IMR-90 (cell line): ENCODE results near the gene AP1S1. TPM values are rescaled to one million over a fixed set of nuclear protein-coding genes. Genes with fewer than 3 reads are reported as not detected.

Experiments used
- ATAC-seq: fragments of 200-7000 bp; cut with Tn5 transposase; 2 replicates; pipeline ENCODE4 v1.9.1; 2020; ENCODE audit warnings: low read depth, mild to moderate bottlenecking, moderate library complexity
- BruUV-seq: library from RNA; stranded (reverse); fragments of 400-500 nt; replicated peaks from 2 replicates; lab custom pipeline; 2021; lab: Mats Ljungman, UMichigan
- CTCF ChIA-PET: fragments of 300-600 bp; formaldehyde crosslinking; extraction: SDS; loops from one replicate; lab custom pipeline; 2021; ENCODE audit warnings: antibody characterized with exemption; lab: Yijun Ruan, JAX
- POLR2A ChIA-PET: fragments of 300-600 bp; sonication (Branson Sonifier 250); formaldehyde crosslinking; loops from one replicate; lab custom pipeline; 2022; ENCODE audit warnings: antibody characterized with exemption; ENCODE audit not compliant: unreplicated experiment; lab: Charles Lee
- DNase-seq: peaks from one replicate; pipeline ENCODE4 v3.0.0; 2013
- H2AFZ ChIP-seq: replicated peaks from 2 replicates; pipeline ENCODE3; 2013; ENCODE audit warnings: low read length, mild to moderate bottlenecking; ENCODE audit not compliant: poor library complexity
- H2AK5ac ChIP-seq: 2 replicates; pipeline ENCODE4 v1.6.1; 2013; ENCODE audit warnings: low read depth, low read length, inconsistent platforms
- H2AK9ac ChIP-seq: replicated peaks from 2 replicates; pipeline ENCODE3; 2013; ENCODE audit warnings: mild to moderate bottlenecking, low read depth, low read length, moderate library complexity; ENCODE audit not compliant: poor library complexity
- H2BK120ac ChIP-seq: 2 replicates; pipeline ENCODE4 v1.6.1; 2013; ENCODE audit warnings: low read depth, low read length, inconsistent platforms
- H2BK15ac ChIP-seq: 3 replicates; pipeline ENCODE4 v1.6.1; 2013; ENCODE audit warnings: low read depth, low read length, inconsistent platforms
- H2BK20ac ChIP-seq: 2 replicates; pipeline ENCODE4 v1.6.1; 2013; ENCODE audit warnings: low read depth, mild to moderate bottlenecking, inconsistent platforms, low read length, moderate library complexity
- H2BK5ac ChIP-seq: 2 replicates; pipeline ENCODE4 v1.6.1; 2013; ENCODE audit warnings: mild to moderate bottlenecking, low read depth, low read length, inconsistent platforms; ENCODE audit not compliant: poor library complexity, severe bottlenecking
- H3K14ac ChIP-seq: replicated peaks from 2 replicates; pipeline ENCODE4 v1.6.1; 2013; ENCODE audit warnings: low read depth, low read length, inconsistent platforms
- H3K18ac ChIP-seq: 2 replicates; pipeline ENCODE4 v1.6.1; 2013; ENCODE audit warnings: low read depth, low read length, control low read depth
- H3K23ac ChIP-seq: 2 replicates; pipeline ENCODE4 v1.6.1; 2013; ENCODE audit warnings: low read depth, low read length, inconsistent platforms
- H3K27ac ChIP-seq: 2 replicates; pipeline ENCODE4 v1.5.1; 2013; ENCODE audit warnings: mild to moderate bottlenecking, control low read depth, low read length; ENCODE audit not compliant: insufficient read depth
- H3K27me3 ChIP-seq: 2 replicates; pipeline ENCODE4 v1.6.1; 2013; ENCODE audit warnings: low read length; ENCODE audit not compliant: control insufficient read depth, insufficient read depth
- H3K36me3 ChIP-seq: 2 replicates; pipeline ENCODE4 v1.6.1; 2013; ENCODE audit warnings: low read length, mixed read lengths; ENCODE audit not compliant: control insufficient read depth, insufficient read depth
- H3K4ac ChIP-seq: 2 replicates; pipeline ENCODE4 v1.6.1; 2013; ENCODE audit warnings: low read depth, low read length, inconsistent platforms
- H3K4me1 ChIP-seq: 2 replicates; pipeline ENCODE4 v1.6.1; 2013; ENCODE audit warnings: low read length, mixed read lengths; ENCODE audit not compliant: control insufficient read depth, insufficient read depth
- H3K4me2 ChIP-seq: 2 replicates; pipeline ENCODE4 v1.6.1; 2013; ENCODE audit warnings: low read depth, mild to moderate bottlenecking, control low read depth, low read length, moderate library complexity
- H3K4me3 ChIP-seq: 2 replicates; pipeline ENCODE4 v1.5.1; 2013; ENCODE audit warnings: low read depth, mild to moderate bottlenecking, control low read depth, low read length, moderate library complexity; ENCODE audit not compliant: insufficient read depth
- H3K56ac ChIP-seq: 2 replicates; pipeline ENCODE4 v1.6.1; 2013; ENCODE audit warnings: low read length, inconsistent platforms; ENCODE audit not compliant: insufficient read depth; ENCODE audit errors: extremely low read depth
- H3K79me1 ChIP-seq, 2 experiments: 2 replicates each; pipeline ENCODE4 v1.6.1; 2013; ENCODE audit warnings: low read length in 2 of 2, inconsistent platforms in 1 of 2, low read depth in 1 of 2
- H3K9ac ChIP-seq: 2 replicates; pipeline ENCODE4 v1.6.1; 2013; ENCODE audit warnings: low read depth, low read length, control low read depth
- H3K9me1 ChIP-seq: 2 replicates; pipeline ENCODE4 v1.6.1; 2013; ENCODE audit warnings: low read length, inconsistent platforms; ENCODE audit not compliant: insufficient read depth
- H3K9me3 ChIP-seq: 2 replicates; pipeline ENCODE4 v1.6.1; 2013; ENCODE audit warnings: low read length; ENCODE audit not compliant: control insufficient read depth, insufficient read depth
- H4K20me1 ChIP-seq: 2 replicates; pipeline ENCODE4 v1.6.1; 2013; ENCODE audit warnings: low read length, inconsistent platforms; ENCODE audit not compliant: insufficient read depth
- H4K5ac ChIP-seq: 2 replicates; pipeline ENCODE4 v1.6.1; 2013; ENCODE audit warnings: mild to moderate bottlenecking, low read depth, low read length, control low read depth
- H4K8ac ChIP-seq, 2 experiments: 2 replicates each; pipeline ENCODE4 v1.6.1; 2013; ENCODE audit warnings: low read depth in 2 of 2, low read length in 2 of 2, control low read depth in 1 of 2, inconsistent platforms in 1 of 2
- H4K91ac ChIP-seq: 2 replicates; pipeline ENCODE4 v1.6.1; 2013; ENCODE audit warnings: low read depth, low read length, inconsistent platforms; ENCODE audit not compliant: insufficient read depth
- CEBPB ChIP-seq: IDR thresholded peaks from 2 replicates; pipeline ENCODE4 v1.6.1; 2012; ENCODE audit warnings: low read depth, low read length, improper control_type of control experiment
- FOS ChIP-seq: fragments of 150-350 bp; IDR thresholded peaks from 2 replicates; pipeline ENCODE4 v1.6.1; 2016; ENCODE audit warnings: low read depth, low read length
- MAZ ChIP-seq: IDR thresholded peaks from 2 replicates; pipeline ENCODE4 v1.6.1; 2012; ENCODE audit warnings: low read depth, mild to moderate bottlenecking, low read length, improper control_type of control experiment, moderate library complexity, borderline replicate concordance
- NFE2L2 ChIP-seq: fragments of 150-350 bp; IDR thresholded peaks from 2 replicates; pipeline ENCODE4 v1.6.1; 2016; ENCODE audit warnings: low read depth, mild to moderate bottlenecking, low read length
- POLR2A ChIP-seq: IDR thresholded peaks from 2 replicates; pipeline ENCODE4 v1.6.1; 2012; ENCODE audit warnings: mild to moderate bottlenecking, low read depth, low read length
- RCOR1 ChIP-seq: IDR thresholded peaks from 2 replicates; pipeline ENCODE4 v1.6.1; 2012; ENCODE audit warnings: mild to moderate bottlenecking, low read length, improper control_type of control experiment; ENCODE audit not compliant: insufficient replicate concordance
- WGBS, 2 experiments: methylation state at CpG; one replicate each; pipeline versions ENCODE4 v1.1.5 to v1.1.7; 2013; ENCODE audit warnings: missing lambda C conversion rate in 2 of 2; ENCODE audit not compliant: insufficient read length in 1 of 2; ENCODE audit errors: extremely low coverage in 2 of 2; 5-methylcytosine and 5-hydroxymethylcytosine counted together
- dilution Hi-C: fragments of 300-500 bp; cut with HindIII; formaldehyde crosslinking; loops from one replicate; pipeline ENCODE4 v1.14.3; 2018; ENCODE audit warnings: low sequenced_read_pairs; ENCODE audit not compliant: unreplicated experiment
- in situ Hi-C: fragments of 300-500 bp; cut with MboI; formaldehyde crosslinking; loops from 3 replicates; pipeline ENCODE4 v1.14.3; 2019; ENCODE audit warnings: low sequenced_read_pairs, inconsistent platforms, mixed read lengths
- intact Hi-C: fragments of 100-400 bp; cut with micrococcal nuclease; formaldehyde crosslinking; loops from 2 replicates; pipeline ENCODE4 v1.10.0; 2022
- polyA plus RNA-seq, 3 experiments: library from polyadenylated mRNA; depleted of rRNA; stranded (reverse); fragments of >200 nt; gene quantifications; 2 replicates each; pipeline ENCODE4 v1.2.3, GENCODE V29; 2012; ENCODE audit warnings: low replicate concordance in 1 of 3
- total RNA-seq: library from RNA; depleted of rRNA; stranded (reverse); fragments of >200 nt; gene quantifications from 2 replicates; pipeline ENCODE4 v1.2.3, GENCODE V29; 2012
- TF ChIP-seq, protein P1 (sequence below): fragments of 150-350 bp; IDR thresholded peaks from 2 replicates; pipeline ENCODE4 v1.6.1; 2016; ENCODE audit warnings: low read depth, mild to moderate bottlenecking, low read length, moderate library complexity, borderline replicate concordance

Gene AP1S1
- total and polyA plus RNA-seq, 2 of the 4 experiments (the other 2 are of a cell fraction): 187 to 295 TPM

GRCh38 chr7:101134399-101134980 is 19.8 kb upstream of the AP1S1 start:
- H3K27me3 ChIP-seq: no peaks in the 10 kb centered on the region
- H3K9me1 ChIP-seq: peaks cover 5% of the 10 kb centered on the region
- peak overlapping the region; percentile 44 for H4K91ac ChIP-seq
- no peak overlapping the region for H2AK5ac ChIP-seq
- no TSS peak for BruUV-seq
- H3K4me3 ChIP-seq: no peak overlapping the region
- no peaks in the 10 kb centered on the region for H3K9me3 ChIP-seq
- H3K18ac ChIP-seq: no peak overlapping the region
- H3K23ac ChIP-seq: 0 out of 2 replicates have a peak overlapping the region, but pooled peaks have one; percentile 8
- in situ Hi-C loops: no loop called here
- no peak overlapping the region for H2AFZ ChIP-seq
- H2BK5ac ChIP-seq: peak overlapping the region; percentile 14
- dilution Hi-C loops: no loop called here
- CTCF ChIA-PET: interaction anchor here (0.6 to 1.6 kb wide), 5 partner anchors 11 to 341 kb away, joined by 3 to 8 read pairs (median 3); no protein-coding TSS in a partner anchor
- peak overlapping the region in 1 of 2 experiments; percentile 50; a peak in 2 of 4 replicates for H4K8ac ChIP-seq
- peak overlapping the region; percentile 49 for H2BK120ac ChIP-seq
- POLR2A ChIA-PET: interaction anchor here (0.6 kb wide), 1 partner anchor 10 kb away, joined by 4 read pairs; no protein-coding TSS in a partner anchor
- peaks cover 15 to 52% of the 10 kb centered on the region in 2 experiments; a peak in 3 of 4 replicates for H3K79me1 ChIP-seq
- H3K4me2 ChIP-seq: no peak overlapping the region
- H3K56ac ChIP-seq: peak overlapping the region; percentile 7; the same call in 1 of the 2 replicates
- H3K4me1 ChIP-seq: peaks cover 18% of the 10 kb centered on the region; the same call in 1 of the 2 replicates
- no peak overlapping the region for H2BK20ac ChIP-seq
- no peak overlapping the region for H2BK15ac ChIP-seq
- H4K20me1 ChIP-seq: peaks cover 65% of the 10 kb centered on the region
- peaks cover 49% of the 10 kb centered on the region for H3K36me3 ChIP-seq
- TF ChIP-seq NFE2L2: 0 out of 2 replicates have a peak, but pooled peaks have one; percentile 20
- TF ChIP-seq, protein P1, sequence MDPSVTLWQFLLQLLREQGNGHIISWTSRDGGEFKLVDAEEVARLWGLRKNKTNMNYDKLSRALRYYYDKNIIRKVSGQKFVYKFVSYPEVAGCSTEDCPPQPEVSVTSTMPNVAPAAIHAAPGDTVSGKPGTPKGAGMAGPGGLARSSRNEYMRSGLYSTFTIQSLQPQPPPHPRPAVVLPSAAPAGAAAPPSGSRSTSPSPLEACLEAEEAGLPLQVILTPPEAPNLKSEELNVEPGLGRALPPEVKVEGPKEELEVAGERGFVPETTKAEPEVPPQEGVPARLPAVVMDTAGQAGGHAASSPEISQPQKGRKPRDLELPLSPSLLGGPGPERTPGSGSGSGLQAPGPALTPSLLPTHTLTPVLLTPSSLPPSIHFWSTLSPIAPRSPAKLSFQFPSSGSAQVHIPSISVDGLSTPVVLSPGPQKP: no peak
- TF ChIP-seq MAZ: 0 out of 2 replicates have a peak, but pooled peaks have one; percentile 9
- TF ChIP-seq POLR2A: peak; percentile 41
- TF ChIP-seq CEBPB: no peak
- TF ChIP-seq FOS: no peak
- TF ChIP-seq RCOR1: no peak
- peak overlapping the region; percentile 26; the same call in 1 of the 2 replicates for H3K27ac ChIP-seq
- DNase-seq (no peak), ATAC-seq (no peak)
- H4K5ac ChIP-seq: no peak overlapping the region
- 0 out of 2 replicates have a peak overlapping the region, but pooled peaks have one; percentile 48 for H3K14ac ChIP-seq
- H2AK9ac ChIP-seq: peak overlapping the region; percentile 0
- intact Hi-C loops: no loop called here
- peak overlapping the region; percentile 52; the same call in 1 of the 2 replicates for H3K4ac ChIP-seq
- H3K9ac ChIP-seq: 0 out of 2 replicates have a peak overlapping the region, but pooled peaks have one; percentile 6
- no CpG with 5 or more reads among the region's 6 CpGs for WGBS, 2 experiments
